Measurements from ENCODE around the gene P3H3. TPM values are rescaled to one million over a fixed set of nuclear protein-coding genes. Genes with fewer than 3 reads are reported as not detected.
"Not testable (repeated sequence)": the region's sequence is repeated elsewhere in the genome, so short reads cannot be mapped to it uniquely, and the experiment has no call there.

P3H3 gene
- total RNA-seq, 1 donor from 2014 or later, result 1.4 TPM

GRCh38 chr12:6886206-6886999 lies 58.2 kb downstream of the P3H3 start:
- ATAC-seq; DNase-seq (ENCODE audit: low spot score): not testable (repeated sequence)

- no peak for ATAC-seq
- DNase-seq (ENCODE audit: low spot score), result no peak
Observed at GRCh38 chr12:6887460-6887859, 59.3 kb downstream of the P3H3 start.

- no peak for DNase-seq (ENCODE audit: low spot score)
- no peak for ATAC-seq
Observed at GRCh38 chr12:6888360-6888759, 60.2 kb downstream of the P3H3 start.

- DNase-seq (ENCODE audit: low spot score), result not testable (repeated sequence)
Observed at GRCh38 chr12:6888794-6889193, 60.6 kb downstream of the P3H3 start.

More at GRCh38 chr12:6888794-6889193, 60.6 kb downstream of the P3H3 start:
- ATAC-seq, result not testable (repeated sequence)

Other genes with a start within 250 kb of the P3H3 start
- 87.3 TPM for gene CHD4, start 221.0 kb upstream of the P3H3 start, total RNA-seq
- 0.88 TPM for gene LPAR5, start 192.4 kb upstream of the P3H3 start, total RNA-seq
- 3.2 TPM for gene ACRBP, start 181.0 kb upstream of the P3H3 start, total RNA-seq
- 14.4 TPM for gene ING4, start 165.3 kb upstream of the P3H3 start, total RNA-seq
- gene ZNF384, start 139.0 kb upstream of the P3H3 start, total RNA-seq, result 20.3 TPM
- gene PIANP, start 127.6 kb upstream of the P3H3 start, total RNA-seq, result not detected
- gene COPS7A, start 104.4 kb upstream of the P3H3 start, total RNA-seq, result 31.1 TPM
- gene MLF2, start 75.3 kb upstream of the P3H3 start, total RNA-seq, result 133 TPM
- 406 TPM for gene PTMS, start 62.0 kb upstream of the P3H3 start, total RNA-seq
- 2.8 TPM for gene LAG3, start 55.9 kb upstream of the P3H3 start, total RNA-seq
- gene CD4, start 38.9 kb upstream of the P3H3 start, total RNA-seq, result 22.7 TPM
- 1.3 TPM for gene GPR162, start 6.6 kb upstream of the P3H3 start, total RNA-seq
- gene GNB3, start 12.5 kb downstream of the P3H3 start, total RNA-seq, result 0.08 TPM
- 0.58 TPM for gene CDCA3, start 22.9 kb downstream of the P3H3 start, total RNA-seq
- gene USP5, start 23.7 kb downstream of the P3H3 start, total RNA-seq, result 48.0 TPM
- 300 TPM for gene TPI1, start 39.1 kb downstream of the P3H3 start, total RNA-seq
- gene SPSB2, start 44.9 kb downstream of the P3H3 start, total RNA-seq, result 4.7 TPM
- gene LRRC23, start 76.4 kb downstream of the P3H3 start, total RNA-seq, result 1.9 TPM
- 3.6 TPM for gene ENO2, start 86.2 kb downstream of the P3H3 start, total RNA-seq
- gene ATN1, start 99.6 kb downstream of the P3H3 start, total RNA-seq, result 22.0 TPM
- gene RNU7-1, start 115.4 kb downstream of the P3H3 start, total RNA-seq, result not detected
- 86.3 TPM for gene C12orf57, start 115.6 kb downstream of the P3H3 start, total RNA-seq
- gene PTPN6, start 122.9 kb downstream of the P3H3 start, total RNA-seq, result 17.8 TPM
- gene PHB2, start 142.3 kb downstream of the P3H3 start, total RNA-seq, result 129 TPM
- 16.1 TPM for gene EMG1, start 142.5 kb downstream of the P3H3 start, total RNA-seq
- 54.3 TPM for gene LPCAT3, start 190.1 kb downstream of the P3H3 start, total RNA-seq
- 1,760 TPM for gene C1S, start 232.3 kb downstream of the P3H3 start, total RNA-seq

All from left lobe of liver (tissue), 2 donors.